ENCODE data around the gene PTPRG.

GRCh38 chr3:62332017-62332416 lies 770.6 kb downstream of the PTPRG start:
- no peak for TF ChIP-seq POLR2AphosphoS5 (IDR thresholded peaks at IDR 0.05; ENCODE audit: insufficient read depth, low read depth, low read length)
- TF ChIP-seq CTCF (IDR thresholded peaks at IDR 0.05; ENCODE audit: extremely low read depth in 1 of 2, insufficient read depth in 1 of 2, low read depth in 1 of 2, low read length in 2 of 2): no peak
- TF ChIP-seq POLR2A (IDR thresholded peaks at IDR 0.05; ENCODE audit: low read depth, low read length): no peak
- no peak for TF ChIP-seq EZH2 (IDR thresholded peaks at IDR 0.05; ENCODE audit: borderline replicate concordance, low read depth, low read length, severe bottlenecking)
